SU-DHL-6 (cell line): ENCODE measurements around the gene PRDX3.

ENCODE experiments used
- CTCF ChIP-seq: fragments of 200-600 bp; sonication (generic); IDR thresholded peaks from one replicate; pipeline ENCODE4 v1.5.1; 2017; ENCODE audit warnings: antibody characterized with exemption, mild to moderate bottlenecking, low read length, moderate library complexity; ENCODE audit not compliant: insufficient read depth, poor library complexity, severe bottlenecking
- EZH2phosphoT487 ChIP-seq: fragments of 200-600 bp; sonication (generic), shearing (Covaris generic); conservative IDR thresholded peaks from 2 replicates; pipeline ENCODE4 v1.6.1; 2018; ENCODE audit warnings: mild to moderate bottlenecking, antibody characterized with exemption, low read length, moderate library complexity, mixed read lengths

DNA sequence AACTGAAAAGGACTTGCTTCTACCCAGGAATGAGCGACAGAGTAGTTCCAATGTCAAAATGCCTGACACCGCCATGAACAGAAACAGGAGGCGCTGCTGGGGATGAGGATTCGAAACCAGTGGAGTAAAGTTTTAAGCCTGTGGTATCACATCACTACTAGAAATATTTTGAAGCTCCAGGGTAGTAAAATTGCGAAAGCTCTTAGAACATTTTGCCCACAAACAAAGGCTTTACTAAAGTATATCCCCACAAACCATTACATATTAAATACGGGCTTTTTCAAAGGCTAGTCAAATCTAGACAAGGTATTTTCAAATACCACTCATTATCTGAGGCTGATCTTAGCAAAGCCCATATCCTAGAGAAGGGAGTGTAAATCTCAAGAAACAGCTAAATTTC lies 2.4 kb downstream of the PRDX3 start:
- no peak for TF ChIP-seq CTCF
- TF ChIP-seq EZH2phosphoT487 = no peak
